ENCODE measurements around the gene ARF5.

The ARF5 gene

DNA sequence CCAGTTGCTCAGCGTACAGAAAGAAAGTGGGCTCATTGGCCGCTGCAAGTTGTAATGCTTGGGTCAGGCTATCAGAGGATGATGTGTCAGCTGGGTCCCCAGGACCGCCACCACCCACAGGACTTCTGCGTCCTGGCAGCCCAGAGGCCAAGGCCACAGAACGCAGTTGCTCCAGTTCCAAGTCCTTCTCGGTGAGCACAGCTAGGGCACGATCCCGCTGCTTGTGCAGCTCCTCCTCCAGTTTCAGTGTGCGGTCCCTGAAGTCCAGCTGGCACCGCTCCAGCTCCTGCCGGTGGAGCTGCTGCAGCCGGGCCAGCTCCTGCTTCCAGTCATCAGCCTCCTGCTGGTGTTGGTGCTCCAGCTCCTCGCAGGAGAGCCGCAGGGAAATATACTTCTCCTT, 5.8 kb upstream of the ARF5 start:
- no peak for TF ChIP-seq GATA3 (IDR thresholded peaks at IDR 0.05; ENCODE audit: low read depth, low read length)
- TF ChIP-seq GATA2 (IDR thresholded peaks at IDR 0.05; ENCODE audit: low read depth, low read length) = no peak

DNA sequence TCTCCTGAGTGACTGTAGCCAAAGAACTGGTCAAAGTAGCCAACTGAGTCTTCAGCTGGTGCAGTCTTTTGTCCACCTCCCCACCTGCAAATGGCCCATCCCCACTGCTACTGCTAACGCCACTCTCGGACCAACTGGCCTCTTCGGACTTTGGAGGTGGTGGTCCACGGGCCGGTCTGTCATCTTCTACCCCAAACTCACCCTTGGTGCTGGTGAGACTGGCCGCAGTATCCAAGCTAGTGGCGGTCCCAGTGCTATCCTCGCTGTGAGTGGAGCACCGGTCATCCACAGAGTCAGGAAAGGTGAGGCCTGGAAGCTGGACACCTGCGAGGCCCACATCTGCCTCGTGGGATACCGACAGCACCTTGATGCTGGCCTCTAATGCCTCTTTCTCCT, 3.6 kb upstream of the ARF5 start:
- no peak for TF ChIP-seq GATA3 (IDR thresholded peaks at IDR 0.05; ENCODE audit: low read depth, low read length)
- TF ChIP-seq GATA2 (IDR thresholded peaks at IDR 0.05; ENCODE audit: low read depth, low read length) = no peak

DNA sequence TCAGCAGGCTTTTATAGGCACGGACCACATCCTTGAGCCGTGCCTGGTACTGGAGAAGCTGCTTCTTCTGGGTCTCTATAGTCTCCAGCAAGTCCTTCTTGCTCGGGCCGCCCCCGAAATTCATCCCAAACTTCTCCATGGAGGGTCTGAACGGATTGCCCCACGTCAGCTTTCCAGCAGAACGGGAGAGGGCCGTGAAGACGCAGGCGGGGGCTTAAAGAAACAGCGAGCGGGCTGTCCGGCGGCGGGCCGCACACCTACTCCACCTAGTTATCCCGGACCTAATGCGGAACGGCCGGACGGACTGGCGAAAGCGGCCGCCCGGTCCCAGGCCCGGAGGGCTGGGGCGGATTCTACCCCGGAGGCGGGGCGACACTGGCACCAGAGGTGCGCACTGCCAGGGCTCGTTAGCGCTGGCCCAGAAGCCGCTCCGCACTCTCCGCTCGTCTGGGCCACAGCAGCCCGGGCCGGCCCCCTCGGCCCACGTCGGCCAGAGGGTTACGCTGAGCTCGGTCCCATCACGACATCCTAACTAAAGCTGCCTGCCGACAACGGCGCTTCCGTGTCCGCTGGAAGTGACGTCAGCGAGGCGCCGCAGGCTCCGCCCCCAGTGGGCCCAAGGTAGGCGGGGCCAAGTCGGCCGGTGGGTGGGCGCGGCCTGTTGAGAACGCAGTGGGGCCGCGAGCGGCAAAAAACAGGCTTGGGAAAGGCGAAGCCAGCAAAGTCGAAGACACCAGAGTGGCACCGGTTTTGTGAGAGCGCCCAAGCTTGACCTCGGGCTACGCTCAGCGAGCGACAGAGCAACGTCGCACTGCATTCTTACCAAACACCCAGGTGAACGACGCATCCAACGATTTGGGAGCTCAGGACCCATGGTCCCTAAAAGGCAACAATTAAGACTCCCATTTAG, 2.9 kb upstream of the ARF5 start, which contains the start of gene GCC1:
GCC1 (minus strand) TSS at position 553 of the 910 bp plus-strand sequence; CDS start at position 139, 414 bp downstream.
- TF ChIP-seq GATA2 (IDR thresholded peaks at IDR 0.05; ENCODE audit: low read depth, low read length) (no peak), GATA3 (IDR thresholded peaks at IDR 0.05; ENCODE audit: low read depth, low read length) (no peak)

DNA sequence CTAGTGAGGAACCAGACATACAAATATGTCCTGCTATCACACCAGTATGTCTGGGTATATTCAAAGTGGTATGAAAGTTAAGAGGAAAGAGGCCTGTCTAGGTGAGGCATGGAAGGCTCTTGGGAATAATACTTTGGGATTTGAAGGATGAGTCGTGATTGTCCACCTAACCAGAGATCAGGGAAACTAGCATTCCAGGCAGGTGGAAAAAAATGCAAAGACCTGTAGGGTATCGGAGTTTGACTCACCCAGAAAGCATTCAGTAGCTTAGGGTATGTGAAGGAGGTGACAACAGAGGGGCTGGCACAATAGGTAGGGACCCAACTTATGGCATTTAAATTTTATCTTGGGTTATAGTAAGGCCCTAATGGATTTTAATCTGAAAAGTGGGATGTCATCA, 1.9 kb upstream of the ARF5 start:
- no peak for TF ChIP-seq GATA3 (IDR thresholded peaks at IDR 0.05; ENCODE audit: low read depth, low read length)
- TF ChIP-seq GATA2 (IDR thresholded peaks at IDR 0.05; ENCODE audit: low read depth, low read length) = no peak

DNA sequence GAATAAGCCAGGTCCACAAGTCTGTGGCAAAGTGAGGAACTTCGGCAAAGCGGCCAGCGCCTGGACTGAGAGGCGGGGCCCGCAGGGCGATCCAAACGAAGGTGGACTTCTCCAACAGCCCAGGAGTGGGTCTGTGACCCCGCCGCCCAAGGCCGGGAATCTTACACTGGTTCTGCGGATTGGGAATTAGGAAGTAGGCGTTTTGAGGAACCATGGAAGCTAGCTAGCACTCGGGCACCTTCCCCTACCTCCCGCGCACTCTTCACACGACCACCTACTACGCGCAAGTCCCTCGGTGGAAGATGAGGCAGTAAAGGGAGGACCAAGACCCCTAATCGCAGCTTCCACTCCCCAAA, 570 bp upstream of the ARF5 start:
- TF ChIP-seq GATA2 (IDR thresholded peaks at IDR 0.05; ENCODE audit: low read depth, low read length) (no peak), GATA3 (IDR thresholded peaks at IDR 0.05; ENCODE audit: low read depth, low read length) (no peak)

DNA sequence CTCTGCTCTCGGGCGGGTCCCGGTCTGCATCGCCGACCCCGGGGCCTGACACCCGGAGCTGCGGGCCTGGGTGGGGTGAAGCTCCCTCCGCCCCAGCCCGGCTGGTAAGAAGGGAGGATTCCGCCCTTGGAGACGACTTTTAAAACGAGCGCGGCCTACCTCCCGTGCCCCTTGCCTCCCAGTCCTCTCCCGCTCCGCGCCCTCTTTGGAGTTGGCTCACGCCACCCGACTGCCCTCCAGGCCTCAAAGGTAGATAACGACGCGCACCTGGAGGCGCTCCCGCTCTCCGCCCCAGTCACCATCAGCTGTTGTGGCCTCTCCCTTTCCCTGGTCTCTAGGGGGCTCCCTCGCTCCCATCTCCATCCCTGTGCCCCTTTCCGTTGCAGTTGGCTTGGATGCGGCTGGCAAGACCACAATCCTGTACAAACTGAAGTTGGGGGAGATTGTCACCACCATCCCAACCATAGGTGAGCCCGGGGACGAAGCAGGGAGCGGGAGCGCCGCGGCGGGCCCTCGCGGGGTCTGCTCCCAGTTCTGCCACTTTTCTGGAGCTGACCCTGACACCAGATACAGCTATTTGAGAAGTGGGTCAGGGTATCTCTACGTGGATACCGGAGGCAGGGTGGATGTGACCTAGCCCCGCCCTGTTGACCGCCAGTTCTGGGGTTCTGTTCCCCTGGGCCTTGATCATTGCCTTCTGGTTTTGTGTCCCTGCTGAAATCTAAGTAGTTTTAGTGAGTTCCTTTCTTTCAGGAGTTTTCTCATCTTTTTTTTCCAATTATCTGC, 679 bp downstream of the ARF5 start:
- peak; percentile 49; the same call in 1 of the 2 replicates for TF ChIP-seq GATA2 (IDR thresholded peaks at IDR 0.05; ENCODE audit: low read depth, low read length)
- TF ChIP-seq GATA3 (IDR thresholded peaks at IDR 0.05; ENCODE audit: low read depth, low read length) = no peak

DNA sequence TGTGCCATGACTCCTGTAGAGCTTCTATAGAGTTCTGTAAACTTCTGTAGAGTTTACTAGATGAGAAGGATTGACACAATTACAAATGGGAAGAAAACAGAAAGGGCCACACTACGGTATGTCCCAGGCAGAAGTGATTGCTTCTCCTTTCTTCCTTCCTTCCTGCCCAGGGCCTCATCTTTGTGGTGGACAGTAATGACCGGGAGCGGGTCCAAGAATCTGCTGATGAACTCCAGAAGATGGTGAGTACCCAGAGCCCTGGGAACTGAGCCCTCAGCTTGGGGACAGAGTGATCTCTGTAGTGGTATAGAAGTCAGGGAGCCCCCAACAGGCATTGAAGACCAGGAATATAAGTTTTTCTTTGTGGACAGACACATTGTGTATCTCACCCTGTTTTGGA, 1.7 kb downstream of the ARF5 start:
- TF ChIP-seq GATA3 (IDR thresholded peaks at IDR 0.05; ENCODE audit: low read depth, low read length) = no peak
- no peak for TF ChIP-seq GATA2 (IDR thresholded peaks at IDR 0.05; ENCODE audit: low read depth, low read length)

DNA sequence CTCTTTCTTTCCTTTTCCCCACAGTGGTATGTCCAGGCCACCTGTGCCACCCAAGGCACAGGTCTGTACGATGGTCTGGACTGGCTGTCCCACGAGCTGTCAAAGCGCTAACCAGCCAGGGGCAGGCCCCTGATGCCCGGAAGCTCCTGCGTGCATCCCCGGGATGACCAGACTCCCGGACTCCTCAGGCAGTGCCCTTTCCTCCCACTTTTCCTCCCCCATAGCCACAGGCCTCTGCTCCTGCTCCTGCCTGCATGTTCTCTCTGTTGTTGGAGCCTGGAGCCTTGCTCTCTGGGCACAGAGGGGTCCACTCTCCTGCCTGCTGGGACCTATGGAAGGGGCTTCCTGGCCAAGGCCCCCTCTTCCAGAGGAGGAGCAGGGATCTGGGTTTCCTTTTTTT, 3.0 kb downstream of the ARF5 start:
- TF ChIP-seq GATA3 (IDR thresholded peaks at IDR 0.05; ENCODE audit: low read depth, low read length) (no peak), GATA2 (IDR thresholded peaks at IDR 0.05; ENCODE audit: low read depth, low read length) (no peak)

DNA sequence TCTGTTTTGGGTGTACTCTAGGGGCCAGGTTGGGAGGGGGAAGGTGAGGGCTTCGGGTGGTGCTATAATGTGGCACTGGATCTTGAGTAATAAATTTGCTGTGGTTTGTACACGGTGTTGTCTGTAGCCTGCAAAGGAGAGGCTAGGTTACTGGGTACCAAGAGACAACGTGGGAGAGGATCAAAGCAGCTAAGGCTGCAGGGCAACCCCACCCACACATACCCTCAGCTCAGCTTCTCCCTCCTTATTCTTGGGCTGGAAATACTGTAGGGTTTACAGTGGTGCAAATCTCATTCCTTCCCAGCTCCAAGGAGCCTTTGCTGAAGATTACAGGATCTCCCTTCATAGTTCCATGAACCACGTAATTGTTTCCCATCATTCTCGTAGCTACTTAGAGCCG, 3.4 kb downstream of the ARF5 start:
- TF ChIP-seq GATA2 (IDR thresholded peaks at IDR 0.05; ENCODE audit: low read depth, low read length) (no peak), GATA3 (IDR thresholded peaks at IDR 0.05; ENCODE audit: low read depth, low read length) (no peak)

DNA sequence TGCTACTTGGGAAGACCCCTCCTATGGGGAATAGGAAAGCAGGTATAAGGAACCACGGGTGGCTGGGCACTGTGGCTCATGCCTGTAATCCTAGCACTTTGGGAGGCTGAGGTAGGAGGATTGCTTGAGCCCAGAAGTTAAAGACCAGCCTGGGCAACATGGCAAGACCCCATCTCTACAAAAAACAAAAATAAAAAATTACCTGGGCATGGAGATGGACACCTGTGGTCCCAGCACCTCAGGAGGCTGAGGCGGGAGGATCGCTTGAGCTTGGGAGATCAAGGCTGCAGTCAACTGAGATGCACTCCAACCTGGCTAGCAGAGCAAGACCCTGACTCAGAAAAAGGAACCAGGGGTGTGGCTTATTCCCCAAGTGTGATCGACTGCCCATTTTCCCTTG, 4.3 kb downstream of the ARF5 start:
- TF ChIP-seq GATA3 (IDR thresholded peaks at IDR 0.05; ENCODE audit: low read depth, low read length) = no peak
- no peak for TF ChIP-seq GATA2 (IDR thresholded peaks at IDR 0.05; ENCODE audit: low read depth, low read length)

DNA sequence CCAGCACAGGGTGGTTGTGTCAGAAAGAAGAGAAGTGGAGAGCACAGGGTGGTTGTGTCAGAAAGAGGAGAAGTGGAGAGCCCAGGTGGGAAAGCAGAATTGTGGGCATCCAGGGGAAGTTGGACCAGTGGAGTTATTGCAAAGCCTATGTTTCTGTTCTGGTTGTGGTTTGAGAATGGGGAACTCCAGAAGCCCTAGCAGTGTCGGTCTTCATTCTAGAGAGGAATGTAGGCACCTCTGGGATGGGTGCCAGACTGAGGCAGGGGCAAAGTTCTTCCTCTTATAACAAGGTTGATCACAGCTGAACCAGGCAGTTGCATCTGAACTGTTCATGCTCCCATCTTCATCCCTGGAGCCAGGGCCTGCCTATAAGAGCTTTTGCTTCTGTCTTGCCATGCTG, 6.3 kb downstream of the ARF5 start:
- TF ChIP-seq GATA3 (IDR thresholded peaks at IDR 0.05; ENCODE audit: low read depth, low read length) (no peak), GATA2 (IDR thresholded peaks at IDR 0.05; ENCODE audit: low read depth, low read length) (no peak)

DNA sequence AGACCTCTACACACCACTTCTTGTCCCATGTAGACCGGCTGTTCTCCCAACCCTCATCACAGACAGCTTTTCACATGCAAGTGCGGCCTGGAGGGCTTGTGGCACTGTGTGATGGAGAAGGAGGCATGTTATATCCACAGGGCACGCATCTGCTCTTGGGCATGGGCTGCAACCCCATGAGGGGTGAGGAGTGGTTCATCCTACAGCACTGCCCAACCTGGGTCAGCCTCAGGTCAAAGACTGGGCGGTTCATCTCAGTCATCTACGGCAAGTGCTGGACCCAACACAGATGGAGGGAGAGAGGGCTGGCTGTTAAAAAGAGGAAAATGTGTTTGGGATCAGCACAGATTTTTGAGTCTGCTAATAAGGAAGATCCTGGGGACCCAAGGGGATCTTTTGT, 7.5 kb downstream of the ARF5 start:
- no peak for TF ChIP-seq GATA2 (IDR thresholded peaks at IDR 0.05; ENCODE audit: low read depth, low read length)
- TF ChIP-seq GATA3 (IDR thresholded peaks at IDR 0.05; ENCODE audit: low read depth, low read length) = no peak

DNA sequence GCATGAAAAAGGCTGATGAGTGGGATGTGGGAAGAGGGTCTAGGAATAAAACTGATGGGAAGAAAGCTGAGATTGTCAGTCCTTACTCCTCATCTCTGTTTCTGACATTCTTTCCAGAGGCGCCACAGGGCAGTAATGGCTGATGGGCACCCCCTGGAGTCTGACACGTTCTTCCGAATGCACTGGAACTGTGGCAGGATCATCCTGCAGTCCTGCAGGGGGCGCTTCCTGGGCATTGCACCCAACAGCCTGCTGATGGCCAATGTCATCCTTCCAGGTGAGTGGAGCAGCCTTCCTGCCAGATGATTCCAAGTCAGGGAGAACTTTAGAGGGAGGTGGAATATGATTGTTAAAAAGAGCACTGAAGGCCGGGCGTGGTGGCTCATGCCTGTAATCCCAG, 10.1 kb downstream of the ARF5 start:
- TF ChIP-seq GATA3 (IDR thresholded peaks at IDR 0.05; ENCODE audit: low read depth, low read length) (no peak), GATA2 (IDR thresholded peaks at IDR 0.05; ENCODE audit: low read depth, low read length) (no peak)

DNA sequence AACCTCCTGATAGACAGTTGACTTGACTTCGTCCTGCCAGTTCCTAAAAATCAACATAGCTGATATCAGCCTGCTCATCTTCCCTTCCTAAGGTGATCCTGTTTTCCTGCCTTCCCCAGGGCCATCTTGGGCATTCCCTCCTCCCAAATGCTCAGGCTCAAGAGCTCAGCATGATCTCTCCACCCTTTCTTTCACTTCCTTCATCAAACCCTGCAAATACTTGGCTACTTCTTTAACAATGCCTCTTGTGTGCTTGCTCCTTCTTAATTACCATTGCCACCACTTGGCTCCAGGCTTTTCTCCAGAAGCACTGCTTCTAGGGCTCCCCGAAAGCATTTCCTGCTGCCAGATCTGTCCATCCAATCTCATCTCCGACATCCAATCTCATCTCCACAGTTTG, 12.7 kb downstream of the ARF5 start:
- TF ChIP-seq GATA3 (IDR thresholded peaks at IDR 0.05; ENCODE audit: low read depth, low read length) (no peak), GATA2 (IDR thresholded peaks at IDR 0.05; ENCODE audit: low read depth, low read length) (no peak)

DNA sequence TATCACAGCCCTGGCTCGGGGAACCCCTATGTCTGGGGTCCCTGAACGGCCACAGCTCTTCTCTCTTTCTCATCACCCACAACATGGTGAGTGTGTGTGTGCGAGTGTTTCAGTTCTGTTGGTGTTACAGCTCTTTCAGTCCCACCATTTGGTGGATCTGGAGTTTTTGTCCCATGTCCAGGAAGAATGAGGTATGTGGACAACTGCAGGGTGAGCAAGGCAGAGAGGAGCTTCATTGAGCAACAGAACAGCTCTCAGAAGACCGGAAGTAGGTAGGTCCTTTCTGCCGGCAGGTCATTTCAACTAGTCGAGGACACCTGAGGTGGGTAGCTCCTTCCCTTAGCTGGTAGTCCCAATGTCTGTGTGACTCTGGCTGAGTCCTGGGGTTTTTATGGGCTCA, 20.2 kb downstream of the ARF5 start:
- TF ChIP-seq GATA3 (IDR thresholded peaks at IDR 0.05; ENCODE audit: low read depth, low read length) (no peak), GATA2 (IDR thresholded peaks at IDR 0.05; ENCODE audit: low read depth, low read length) (no peak)

Measured in SH-SY5Y (cell line).